Measurements from ENCODE around the gene FBL. TPM values are rescaled to one million over a fixed set of nuclear protein-coding genes. Genes with fewer than 3 reads are reported as not detected.

The FBL gene
- total RNA-seq, 1 experiment from 2014 or later, result 573 TPM

GRCh38 chr19:39840492-39840891, 5.7 kb downstream of the FBL start:
- H3K4me3 ChIP-seq (ENCODE audit: low read depth, low read length, poor library complexity, severe bottlenecking), result no peak overlapping the region
- BruUV-seq (replicated peaks), result no TSS peak
- intact Hi-C loops (cut with micrococcal nuclease; ENCODE audit: unreplicated experiment), result no loop called here
- TF ChIP-seq EZH2 (IDR thresholded peaks at IDR 0.05; ENCODE audit: borderline replicate concordance, low read depth, low read length, poor library complexity, severe bottlenecking), result no peak
- TF ChIP-seq, protein P1, sequence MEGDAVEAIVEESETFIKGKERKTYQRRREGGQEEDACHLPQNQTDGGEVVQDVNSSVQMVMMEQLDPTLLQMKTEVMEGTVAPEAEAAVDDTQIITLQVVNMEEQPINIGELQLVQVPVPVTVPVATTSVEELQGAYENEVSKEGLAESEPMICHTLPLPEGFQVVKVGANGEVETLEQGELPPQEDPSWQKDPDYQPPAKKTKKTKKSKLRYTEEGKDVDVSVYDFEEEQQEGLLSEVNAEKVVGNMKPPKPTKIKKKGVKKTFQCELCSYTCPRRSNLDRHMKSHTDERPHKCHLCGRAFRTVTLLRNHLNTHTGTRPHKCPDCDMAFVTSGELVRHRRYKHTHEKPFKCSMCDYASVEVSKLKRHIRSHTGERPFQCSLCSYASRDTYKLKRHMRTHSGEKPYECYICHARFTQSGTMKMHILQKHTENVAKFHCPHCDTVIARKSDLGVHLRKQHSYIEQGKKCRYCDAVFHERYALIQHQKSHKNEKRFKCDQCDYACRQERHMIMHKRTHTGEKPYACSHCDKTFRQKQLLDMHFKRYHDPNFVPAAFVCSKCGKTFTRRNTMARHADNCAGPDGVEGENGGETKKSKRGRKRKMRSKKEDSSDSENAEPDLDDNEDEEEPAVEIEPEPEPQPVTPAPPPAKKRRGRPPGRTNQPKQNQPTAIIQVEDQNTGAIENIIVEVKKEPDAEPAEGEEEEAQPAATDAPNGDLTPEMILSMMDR (conservative IDR thresholded peaks at IDR 0.05; ENCODE audit: low read depth, low read length), result no peak
- DNase-seq (ENCODE audit: low spot score), result no peak
- H3K9me3 ChIP-seq (ENCODE audit: low read depth, low read length, poor library complexity, severe bottlenecking), result no peaks in the 10 kb centered on the region
- POLR2A ChIA-PET (ENCODE audit: low non-redundant PET), result no interaction called here
- no peaks in the 10 kb centered on the region for H3K27me3 ChIP-seq (replicated peaks; ENCODE audit: insufficient read depth, low read depth, low read length, poor library complexity)
- CTCF ChIA-PET, result no interaction called here
- peaks cover 50% of the 10 kb centered on the region for H3K36me3 ChIP-seq (ENCODE audit: insufficient read depth, low read length, poor library complexity, severe bottlenecking)
- H3K27ac ChIP-seq (ENCODE audit: low read depth, low read length, poor library complexity, severe bottlenecking), result no peak overlapping the region
- peaks cover 28% of the 10 kb centered on the region for H3K4me1 ChIP-seq (ENCODE audit: insufficient read depth, low read length, poor library complexity, severe bottlenecking)

DNA sequence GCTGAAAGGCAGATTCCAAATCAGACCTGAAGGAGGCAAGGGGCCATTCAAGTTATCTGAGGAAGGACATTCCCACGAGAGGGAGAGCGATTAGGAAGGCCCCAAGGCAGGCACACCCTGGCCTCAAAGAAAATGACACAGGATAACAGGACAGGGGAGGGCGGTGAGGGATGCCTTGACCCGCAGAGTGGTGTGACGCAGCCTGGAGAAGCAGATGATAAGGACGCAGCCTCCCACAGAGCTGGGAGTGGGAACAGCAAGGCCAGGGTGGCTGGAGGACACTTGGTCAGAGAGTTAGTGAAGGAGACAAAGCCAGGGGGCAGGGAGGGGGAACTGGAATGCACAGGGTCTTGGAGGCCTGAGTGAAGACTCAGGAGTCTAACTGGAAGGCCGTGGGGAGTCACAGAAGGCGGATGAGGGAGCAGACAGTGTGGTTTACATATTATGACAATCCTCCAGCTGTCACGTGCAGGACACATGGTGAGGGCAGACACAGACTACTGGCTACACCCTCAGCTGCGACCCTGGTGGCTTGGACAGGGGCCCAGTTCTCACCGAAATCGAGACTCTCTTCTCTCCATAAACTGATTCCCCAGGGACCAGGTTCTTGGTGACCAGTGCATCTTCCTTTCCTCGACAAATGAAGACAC, 6.4 kb downstream of the FBL start:
- no TSS peak for BruUV-seq (replicated peaks)
- Histone ChIP-seq H3K4me1 (ENCODE audit: insufficient read depth, low read length, poor library complexity, severe bottlenecking) (peaks cover 26% of the 10 kb centered on the region), H3K27ac (ENCODE audit: low read depth, low read length, poor library complexity, severe bottlenecking) (no peak overlapping the region), H3K4me3 (ENCODE audit: low read depth, low read length, poor library complexity, severe bottlenecking) (no peak overlapping the region), H3K27me3 (replicated peaks; ENCODE audit: insufficient read depth, low read depth, low read length, poor library complexity) (no peaks in the 10 kb centered on the region), H3K9me3 (ENCODE audit: low read depth, low read length, poor library complexity, severe bottlenecking) (no peaks in the 10 kb centered on the region), H3K36me3 (ENCODE audit: insufficient read depth, low read length, poor library complexity, severe bottlenecking) (peaks cover 56% of the 10 kb centered on the region)
- POLR2A ChIA-PET (ENCODE audit: low non-redundant PET), result no interaction called here
- no peak for DNase-seq (ENCODE audit: low spot score)
- no peak for TF ChIP-seq EZH2 (IDR thresholded peaks at IDR 0.05; ENCODE audit: borderline replicate concordance, low read depth, low read length, poor library complexity, severe bottlenecking)
- TF ChIP-seq, protein P1 (conservative IDR thresholded peaks at IDR 0.05; ENCODE audit: low read depth, low read length), result no peak
- CTCF ChIA-PET, result no interaction called here
- intact Hi-C loops (cut with micrococcal nuclease; ENCODE audit: unreplicated experiment), result no loop called here

GRCh38 chr19:39838569-39838968, 7.6 kb downstream of the FBL start:
- POLR2A ChIA-PET (ENCODE audit: low non-redundant PET), result no interaction called here
- no TSS peak for BruUV-seq (replicated peaks)
- H3K27ac ChIP-seq (ENCODE audit: low read depth, low read length, poor library complexity, severe bottlenecking), result no peak overlapping the region
- intact Hi-C loops (cut with micrococcal nuclease; ENCODE audit: unreplicated experiment), result no loop called here
- H3K27me3 ChIP-seq (replicated peaks; ENCODE audit: insufficient read depth, low read depth, low read length, poor library complexity), result no peaks in the 10 kb centered on the region
- peaks cover 64% of the 10 kb centered on the region for H3K36me3 ChIP-seq (ENCODE audit: insufficient read depth, low read length, poor library complexity, severe bottlenecking)
- DNase-seq (ENCODE audit: low spot score), result no peak
- CTCF ChIA-PET, result no interaction called here
- TF ChIP-seq, protein P1 (conservative IDR thresholded peaks at IDR 0.05; ENCODE audit: low read depth, low read length), result no peak
- no peak for TF ChIP-seq EZH2 (IDR thresholded peaks at IDR 0.05; ENCODE audit: borderline replicate concordance, low read depth, low read length, poor library complexity, severe bottlenecking)
- H3K4me3 ChIP-seq (ENCODE audit: low read depth, low read length, poor library complexity, severe bottlenecking), result no peak overlapping the region
- H3K4me1 ChIP-seq (ENCODE audit: insufficient read depth, low read length, poor library complexity, severe bottlenecking), result peaks cover 18% of the 10 kb centered on the region
- no peaks in the 10 kb centered on the region for H3K9me3 ChIP-seq (ENCODE audit: low read depth, low read length, poor library complexity, severe bottlenecking)
